GM12875 (cell line): ENCODE results near the gene PLPPR5.

Experiments used
- H3K4me3 ChIP-seq: one replicate; pipeline ENCODE4 v1.5.1; 2011; ENCODE audit warnings: low read depth, low read length, control low read depth
- CTCF ChIP-seq: IDR thresholded peaks from 2 replicates; pipeline ENCODE4 v1.5.1; 2011; ENCODE audit warnings: low read depth, mild to moderate bottlenecking, control low read depth, inconsistent platforms, low read length, moderate library complexity, borderline replicate concordance; ENCODE audit not compliant: insufficient read depth

PLPPR5 gene

GRCh38 chr1:98919652-98920051 lies 85.0 kb downstream of the PLPPR5 start:
- no peak overlapping the region for H3K4me3 ChIP-seq
- TF ChIP-seq CTCF, result no peak

DNA sequence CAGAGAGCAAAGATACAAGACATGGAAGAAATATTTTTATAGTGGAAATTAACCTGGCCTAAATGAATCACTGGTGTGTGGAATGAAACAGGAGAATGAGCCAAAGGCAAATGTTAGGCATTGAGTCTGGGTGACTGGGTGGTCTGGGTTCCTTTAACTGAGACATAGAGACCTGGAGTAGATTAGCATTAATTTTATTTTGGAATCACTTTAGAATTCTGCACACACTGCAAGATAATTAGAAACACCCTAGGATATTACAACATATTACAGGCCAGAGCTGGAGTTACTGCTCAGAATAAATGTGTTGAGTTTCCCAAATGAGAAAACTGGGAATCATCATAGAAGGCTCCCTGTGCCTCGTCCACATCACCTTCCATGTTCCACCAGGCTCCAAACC lies 85.5 kb downstream of the PLPPR5 start:
- no peak overlapping the region for H3K4me3 ChIP-seq
- no peak for TF ChIP-seq CTCF

GRCh38 chr1:98914547-98914946 lies 90.1 kb downstream of the PLPPR5 start:
- TF ChIP-seq CTCF, result no peak
- no peak overlapping the region for H3K4me3 ChIP-seq

GRCh38 chr1:98910827-98911226 lies 93.8 kb downstream of the PLPPR5 start:
- H3K4me3 ChIP-seq, result no peak overlapping the region
- TF ChIP-seq CTCF, result no peak

DNA sequence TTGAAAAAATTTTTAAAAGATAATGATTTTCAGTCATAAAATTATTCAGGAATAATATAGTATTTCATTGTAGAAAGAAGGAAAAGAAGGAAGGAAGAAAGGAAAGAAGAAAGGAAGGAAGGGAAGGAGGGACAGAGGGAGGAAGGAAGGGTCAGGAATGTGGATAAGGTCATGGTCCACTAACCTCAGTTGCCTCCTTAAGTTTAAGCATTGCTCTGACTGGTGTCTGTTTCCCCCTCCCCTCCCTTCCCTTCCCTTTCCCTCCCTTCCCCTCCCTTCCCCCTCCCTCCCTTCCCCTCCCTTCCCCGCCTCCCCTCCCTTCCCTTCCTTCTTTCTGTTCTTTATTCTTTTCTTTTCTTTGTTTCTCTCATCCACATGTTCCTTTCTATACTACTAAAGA lies 95.7 kb downstream of the PLPPR5 start:
- no peak for TF ChIP-seq CTCF

DNA sequence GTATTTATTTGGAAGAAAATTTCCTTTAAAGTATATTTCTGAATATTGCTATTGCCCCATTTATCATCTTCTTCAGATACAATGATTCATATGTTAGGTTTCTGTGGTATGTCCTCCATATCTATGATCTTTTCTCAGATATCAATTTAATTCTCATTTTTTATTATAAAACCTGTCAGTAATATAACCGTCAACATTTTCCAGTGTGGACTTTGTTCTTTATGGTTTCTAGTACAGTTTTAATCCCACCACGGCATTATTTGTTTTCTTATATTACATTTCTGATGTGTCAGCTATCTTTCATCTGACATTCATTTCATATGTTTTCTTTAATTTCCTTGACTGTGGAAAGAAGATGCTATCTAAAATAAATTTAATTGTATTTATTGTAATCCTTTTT lies 97.9 kb downstream of the PLPPR5 start:
- TF ChIP-seq CTCF, result no peak
- no peak overlapping the region for H3K4me3 ChIP-seq

More for the DNA sequence above, 95.7 kb downstream of the PLPPR5 start:
- H3K4me3 ChIP-seq, result no peak overlapping the region

- no peak overlapping the region for H3K4me3 ChIP-seq
Observed at GRCh38 chr1:98906361-98906760, 98.3 kb downstream of the PLPPR5 start.

More at GRCh38 chr1:98906361-98906760, 98.3 kb downstream of the PLPPR5 start:
- no peak for TF ChIP-seq CTCF
